Panc1 (cell line): Measurements from ENCODE around the gene CPA1. TPM values are rescaled to one million over a fixed set of nuclear protein-coding genes. Genes with fewer than 3 reads are reported as not detected.

ENCODE experiments used
- ATAC-seq: fragments of 200-7000 bp; cut with Tn5 transposase; 2 replicates; pipeline ENCODE4 v1.9.1; 2020; ENCODE audit warnings: mild to moderate bottlenecking, moderate library complexity
- BruUV-seq: library from RNA; stranded (reverse); fragments of 400-500 nt; replicated peaks from 2 replicates; lab custom pipeline; 2021; lab: Mats Ljungman, UMichigan
- CTCF ChIA-PET: fragments of 300-600 bp; sonication (Branson Sonifier 250); formaldehyde crosslinking; loops from one replicate; lab custom pipeline; 2022; ENCODE audit warnings: antibody characterized with exemption; lab: Charles Lee
- POLR2A ChIA-PET: fragments of 300-600 bp; sonication (Branson Sonifier 250); formaldehyde crosslinking; loops from one replicate; lab custom pipeline; 2022; ENCODE audit warnings: antibody characterized with exemption; lab: Charles Lee
- DNase-seq: peaks from one replicate; pipeline ENCODE4 v3.0.0-alpha.2; 2010; ENCODE audit warnings: low read depth, low spot score
- H3K27ac ChIP-seq: 2 replicates; pipeline ENCODE4 v1.5.1; 2011; ENCODE audit warnings: mild to moderate bottlenecking, low read length, inconsistent platforms
- H3K27me3 ChIP-seq: fragments of 200-500 bp; sonication (Bioruptor generic); 2 replicates; pipeline ENCODE4 v1.6.0; 2014; ENCODE audit warnings: low read length, inconsistent platforms; ENCODE audit not compliant: control insufficient read depth, insufficient read depth
- H3K36me3 ChIP-seq: fragments of 200-500 bp; sonication (Bioruptor generic); 2 replicates; pipeline ENCODE4 v1.5.1; 2014; ENCODE audit warnings: inconsistent platforms, mild to moderate bottlenecking, low read length, moderate library complexity; ENCODE audit not compliant: control insufficient read depth, insufficient read depth
- H3K4me1 ChIP-seq: 2 replicates; pipeline ENCODE4 v1.5.1; 2011; ENCODE audit warnings: inconsistent platforms, mild to moderate bottlenecking, low read length, moderate library complexity; ENCODE audit not compliant: control insufficient read depth, insufficient read depth
- H3K4me3 ChIP-seq, 2 experiments: 2 replicates each; pipeline ENCODE4 v1.5.1; 2011 to 2012; ENCODE audit warnings: low read depth in 2 of 2, low read length in 2 of 2, mild to moderate bottlenecking in 2 of 2, inconsistent platforms in 1 of 2, moderate library complexity in 1 of 2
- H3K9me3 ChIP-seq: fragments of 200-500 bp; sonication (Bioruptor generic); 2 replicates; pipeline ENCODE4 v1.5.1; 2014; ENCODE audit warnings: low read depth, mild to moderate bottlenecking, inconsistent platforms, low read length, moderate library complexity; ENCODE audit not compliant: control insufficient read depth, insufficient read depth
- POLR2AphosphoS5 ChIP-seq: IDR thresholded peaks from 2 replicates; pipeline ENCODE4 v1.6.1; 2012; ENCODE audit warnings: mild to moderate bottlenecking, low read depth, low read length, moderate library complexity
- SIN3A ChIP-seq: IDR thresholded peaks from 2 replicates; pipeline ENCODE4 v1.6.1; 2012; ENCODE audit warnings: low read depth, mild to moderate bottlenecking, low read length, moderate library complexity, borderline replicate concordance; ENCODE audit not compliant: insufficient read depth
- TCF7L2 ChIP-seq: IDR thresholded peaks from 2 replicates; pipeline ENCODE4 v1.6.1; 2011; ENCODE audit warnings: mild to moderate bottlenecking, low read depth, low read length, inconsistent platforms
- in situ Hi-C: cut with HindIII; loops from 2 replicates; pipeline ENCODE4 v1.10.0; 2016; ENCODE audit warnings: low sequenced_read_pairs, low pct_unique_long_range_greater_than_20kb
- intact Hi-C: fragments of 100-400 bp; cut with micrococcal nuclease; formaldehyde crosslinking; loops from one replicate; pipeline ENCODE4 v1.10.0; 2022; ENCODE audit not compliant: unreplicated experiment
- total RNA-seq: library from RNA; stranded (reverse); gene quantifications from one replicate; pipeline ENCODE4 v1.2.1, GENCODE V29; 2021; ENCODE audit not compliant: unreplicated experiment
- TF ChIP-seq, protein P1 (sequence below), 2 experiments: IDR thresholded peaks; 2 replicates each; pipeline ENCODE4 v1.6.1; 2011 to 2012; ENCODE audit warnings: low read depth in 2 of 2, control low read depth in 1 of 2, low read length in 1 of 2, mild to moderate bottlenecking in 1 of 2, moderate library complexity in 1 of 2; ENCODE audit not compliant: insufficient read depth in 1 of 2
- TF ChIP-seq, protein P2 (sequence below): fragments of 450-650 bp; IDR thresholded peaks from 2 replicates; pipeline ENCODE4 v1.5.1; 2017; ENCODE audit warnings: mild to moderate bottlenecking

Gene CPA1
- total RNA-seq, 1 experiment from 2014 or later: 7.6 TPM

DNA sequence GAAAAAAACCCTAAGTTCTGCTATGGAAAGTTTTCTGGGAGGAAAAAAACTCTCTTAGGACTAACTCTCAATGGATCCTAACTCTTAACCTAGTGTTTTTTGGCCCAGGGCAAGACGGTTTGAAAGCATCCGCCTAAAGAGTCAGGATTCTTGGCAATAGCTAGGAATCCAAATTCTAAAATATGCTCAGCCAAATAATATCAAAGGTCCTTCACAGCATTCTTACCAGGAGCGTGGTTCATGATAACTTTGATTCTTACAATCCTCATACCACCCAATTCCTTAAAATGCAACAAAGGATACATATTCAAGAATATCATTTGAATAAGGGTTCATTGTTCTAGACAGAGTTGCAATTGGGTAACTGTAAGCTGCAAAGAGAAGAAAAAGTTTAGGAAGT lies 21.3 kb downstream of the CPA1 start:
- no peak overlapping the region for H3K27ac ChIP-seq
- TF ChIP-seq POLR2AphosphoS5 (no peak), TCF7L2 (no peak), SIN3A (no peak)
- TF ChIP-seq, protein P1, sequence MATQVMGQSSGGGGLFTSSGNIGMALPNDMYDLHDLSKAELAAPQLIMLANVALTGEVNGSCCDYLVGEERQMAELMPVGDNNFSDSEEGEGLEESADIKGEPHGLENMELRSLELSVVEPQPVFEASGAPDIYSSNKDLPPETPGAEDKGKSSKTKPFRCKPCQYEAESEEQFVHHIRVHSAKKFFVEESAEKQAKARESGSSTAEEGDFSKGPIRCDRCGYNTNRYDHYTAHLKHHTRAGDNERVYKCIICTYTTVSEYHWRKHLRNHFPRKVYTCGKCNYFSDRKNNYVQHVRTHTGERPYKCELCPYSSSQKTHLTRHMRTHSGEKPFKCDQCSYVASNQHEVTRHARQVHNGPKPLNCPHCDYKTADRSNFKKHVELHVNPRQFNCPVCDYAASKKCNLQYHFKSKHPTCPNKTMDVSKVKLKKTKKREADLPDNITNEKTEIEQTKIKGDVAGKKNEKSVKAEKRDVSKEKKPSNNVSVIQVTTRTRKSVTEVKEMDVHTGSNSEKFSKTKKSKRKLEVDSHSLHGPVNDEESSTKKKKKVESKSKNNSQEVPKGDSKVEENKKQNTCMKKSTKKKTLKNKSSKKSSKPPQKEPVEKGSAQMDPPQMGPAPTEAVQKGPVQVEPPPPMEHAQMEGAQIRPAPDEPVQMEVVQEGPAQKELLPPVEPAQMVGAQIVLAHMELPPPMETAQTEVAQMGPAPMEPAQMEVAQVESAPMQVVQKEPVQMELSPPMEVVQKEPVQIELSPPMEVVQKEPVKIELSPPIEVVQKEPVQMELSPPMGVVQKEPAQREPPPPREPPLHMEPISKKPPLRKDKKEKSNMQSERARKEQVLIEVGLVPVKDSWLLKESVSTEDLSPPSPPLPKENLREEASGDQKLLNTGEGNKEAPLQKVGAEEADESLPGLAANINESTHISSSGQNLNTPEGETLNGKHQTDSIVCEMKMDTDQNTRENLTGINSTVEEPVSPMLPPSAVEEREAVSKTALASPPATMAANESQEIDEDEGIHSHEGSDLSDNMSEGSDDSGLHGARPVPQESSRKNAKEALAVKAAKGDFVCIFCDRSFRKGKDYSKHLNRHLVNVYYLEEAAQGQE (IDR thresholded peaks at IDR 0.05; ENCODE audit: insufficient read depth in 1 of 2, low read depth in 2 of 2, low read length in 1 of 2): no peak
- TF ChIP-seq, protein P2, sequence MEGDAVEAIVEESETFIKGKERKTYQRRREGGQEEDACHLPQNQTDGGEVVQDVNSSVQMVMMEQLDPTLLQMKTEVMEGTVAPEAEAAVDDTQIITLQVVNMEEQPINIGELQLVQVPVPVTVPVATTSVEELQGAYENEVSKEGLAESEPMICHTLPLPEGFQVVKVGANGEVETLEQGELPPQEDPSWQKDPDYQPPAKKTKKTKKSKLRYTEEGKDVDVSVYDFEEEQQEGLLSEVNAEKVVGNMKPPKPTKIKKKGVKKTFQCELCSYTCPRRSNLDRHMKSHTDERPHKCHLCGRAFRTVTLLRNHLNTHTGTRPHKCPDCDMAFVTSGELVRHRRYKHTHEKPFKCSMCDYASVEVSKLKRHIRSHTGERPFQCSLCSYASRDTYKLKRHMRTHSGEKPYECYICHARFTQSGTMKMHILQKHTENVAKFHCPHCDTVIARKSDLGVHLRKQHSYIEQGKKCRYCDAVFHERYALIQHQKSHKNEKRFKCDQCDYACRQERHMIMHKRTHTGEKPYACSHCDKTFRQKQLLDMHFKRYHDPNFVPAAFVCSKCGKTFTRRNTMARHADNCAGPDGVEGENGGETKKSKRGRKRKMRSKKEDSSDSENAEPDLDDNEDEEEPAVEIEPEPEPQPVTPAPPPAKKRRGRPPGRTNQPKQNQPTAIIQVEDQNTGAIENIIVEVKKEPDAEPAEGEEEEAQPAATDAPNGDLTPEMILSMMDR: no peak
- H3K9me3 ChIP-seq: no peaks in the 10 kb centered on the region
- H3K27me3 ChIP-seq: no peaks in the 10 kb centered on the region
- ATAC-seq (no peak), DNase-seq (no peak)
- intact Hi-C loops: no loop called here
- ChIA-PET POLR2A (no interaction called here), CTCF (no interaction called here)
- in situ Hi-C loops: no loop called here
- H3K36me3 ChIP-seq: no peaks in the 10 kb centered on the region
- no peaks in the 10 kb centered on the region for H3K4me1 ChIP-seq
- no peak overlapping the region for H3K4me3 ChIP-seq
- no TSS peak for BruUV-seq

DNA sequence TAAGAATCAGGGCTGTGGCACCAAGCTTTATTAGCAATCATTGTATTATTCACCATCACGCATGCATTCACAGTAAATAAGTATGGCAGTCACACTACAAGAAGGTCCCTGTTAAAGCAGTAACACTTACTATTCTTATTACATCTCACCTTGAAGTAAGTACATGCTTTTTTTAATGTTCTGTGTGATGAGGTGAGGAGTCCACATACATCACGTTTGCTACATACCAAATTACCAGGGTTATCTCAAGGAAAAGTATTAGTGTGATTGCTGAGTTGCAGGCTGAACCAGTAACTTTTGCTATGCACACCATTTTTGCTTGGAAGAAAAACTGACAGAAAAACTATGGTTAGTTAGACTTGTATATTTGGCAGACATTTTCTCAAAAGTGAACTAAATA lies 24.7 kb downstream of the CPA1 start:
- POLR2A ChIA-PET: no interaction called here
- TF ChIP-seq SIN3A (no peak), POLR2AphosphoS5 (no peak), TCF7L2 (no peak)
- TF ChIP-seq, protein P2: no peak
- TF ChIP-seq, protein P1 (IDR thresholded peaks at IDR 0.05; ENCODE audit: insufficient read depth in 1 of 2, low read depth in 2 of 2, low read length in 1 of 2): no peak
- ATAC-seq (no peak), DNase-seq (no peak)
- Histone ChIP-seq H3K9me3 (no peaks in the 10 kb centered on the region), H3K27me3 (no peaks in the 10 kb centered on the region), H3K36me3 (no peaks in the 10 kb centered on the region), H3K4me3 (no peak overlapping the region), H3K27ac (no peak overlapping the region), H3K4me1 (no peaks in the 10 kb centered on the region)
- BruUV-seq: no TSS peak
- intact Hi-C loops (no loop called here), in situ Hi-C loops (no loop called here)
- CTCF ChIA-PET: no interaction called here
